GM23338 (cell line): ENCODE data around the gene PXDN. TPM values are rescaled to one million over a fixed set of nuclear protein-coding genes. Genes with fewer than 3 reads are reported as not detected.

Experiments used
- ATAC-seq: fragments of 200-7000 bp; cut with Tn5 transposase; 3 replicates; pipeline ENCODE4 v1.9.1; 2020
- DNase-seq: peaks from one replicate; pipeline ENCODE4 v3.0.0-alpha.2; 2015; ENCODE audit warnings: low spot score
- H2AFZ ChIP-seq: fragments of 200-600 bp; sonication (generic); 2 replicates; pipeline ENCODE4 v1.8.0; 2016; ENCODE audit warnings: antibody characterized with exemption, mild to moderate bottlenecking, moderate library complexity
- H3F3A ChIP-seq: fragments of 200-600 bp; sonication (generic); replicated peaks from 2 replicates; pipeline ENCODE4 v1.8.0; 2017; ENCODE audit warnings: antibody characterized with exemption, mixed run types, low read depth
- H3K27ac ChIP-seq: fragments of 200-600 bp; sonication (generic); 2 replicates; pipeline ENCODE4 v1.6.1; 2016; ENCODE audit warnings: low read depth
- H3K27me3 ChIP-seq: fragments of 200-600 bp; sonication (generic); 2 replicates; pipeline ENCODE4 v1.8.0; 2016; ENCODE audit warnings: mild to moderate bottlenecking, mixed run types, moderate library complexity; ENCODE audit not compliant: insufficient read depth
- H3K36me3 ChIP-seq: fragments of 200-600 bp; sonication (generic); 2 replicates; pipeline ENCODE4 v1.8.0; 2016; ENCODE audit warnings: mild to moderate bottlenecking; ENCODE audit not compliant: insufficient read depth
- H3K4me1 ChIP-seq: fragments of 200-600 bp; sonication (generic); 2 replicates; pipeline ENCODE4 v1.8.0; 2016; ENCODE audit warnings: mild to moderate bottlenecking, moderate library complexity; ENCODE audit not compliant: insufficient read depth
- H3K4me2 ChIP-seq: fragments of 200-600 bp; sonication (generic); 2 replicates; pipeline ENCODE4 v1.7.1; 2017; ENCODE audit warnings: mixed run types
- H3K4me3 ChIP-seq: fragments of 200-600 bp; sonication (generic); 2 replicates; pipeline ENCODE4 v1.6.1; 2016; ENCODE audit warnings: mixed run types
- H3K79me2 ChIP-seq: fragments of 200-600 bp; sonication (generic); replicated peaks from 2 replicates; pipeline ENCODE4 v1.8.0; 2017; ENCODE audit warnings: mild to moderate bottlenecking; ENCODE audit not compliant: insufficient read depth
- H3K9me2 ChIP-seq: fragments of 200-600 bp; sonication (generic); 2 replicates; pipeline ENCODE4 v1.8.0; 2017; ENCODE audit not compliant: insufficient read depth
- H4K20me1 ChIP-seq: fragments of 200-600 bp; sonication (generic); replicated peaks from 2 replicates; pipeline ENCODE4 v1.8.0; 2017; ENCODE audit warnings: mild to moderate bottlenecking; ENCODE audit not compliant: insufficient read depth
- H3K27ac Mint-ChIP-seq: 2 replicates; pipeline ENCODE4 v1.8.0; 2020; ENCODE audit warnings: inconsistent platforms, mild to moderate bottlenecking, moderate library complexity, mixed read lengths
- H3K27me3 Mint-ChIP-seq: 3 replicates; pipeline ENCODE4 v1.8.0; 2022; ENCODE audit warnings: low read depth, mild to moderate bottlenecking, moderate library complexity, mixed read lengths, inconsistent platforms; ENCODE audit not compliant: insufficient read depth, poor library complexity
- H3K36me3 Mint-ChIP-seq: 3 replicates; pipeline ENCODE4 v1.8.0; 2021; ENCODE audit warnings: low read depth, mild to moderate bottlenecking, inconsistent platforms, moderate library complexity, mixed read lengths
- H3K4me1 Mint-ChIP-seq: 3 replicates; pipeline ENCODE4 v1.8.0; 2020; ENCODE audit warnings: mild to moderate bottlenecking, inconsistent platforms, mixed read lengths
- H3K4me3 Mint-ChIP-seq: 3 replicates; pipeline ENCODE4 v1.8.0; 2021; ENCODE audit warnings: moderate library complexity, mild to moderate bottlenecking, inconsistent platforms, mixed read lengths
- H3K9me3 Mint-ChIP-seq: 3 replicates; pipeline ENCODE4 v1.8.0; 2020; ENCODE audit warnings: moderate library complexity, mild to moderate bottlenecking, inconsistent platforms, mixed read lengths
- CREB1 ChIP-seq: fragments of 250-450 bp; sonication (Bioruptor Pico); IDR thresholded peaks from 2 replicates; pipeline ENCODE4 v1.5.0; 2020; ENCODE audit warnings: low read depth, mild to moderate bottlenecking, moderate library complexity
- EZH2 ChIP-seq: fragments of 200-600 bp; sonication (generic); IDR thresholded peaks from one replicate; pipeline ENCODE4 v1.8.0; 2017; ENCODE audit warnings: antibody characterized with exemption, mild to moderate bottlenecking, low read depth; ENCODE audit not compliant: unreplicated experiment
- EZH2phosphoT487 ChIP-seq: fragments of 200-600 bp; sonication (generic); IDR thresholded peaks from one replicate; pipeline ENCODE4 v1.8.1; 2018; ENCODE audit warnings: antibody characterized with exemption; ENCODE audit not compliant: unreplicated experiment
- JUNB ChIP-seq: IDR thresholded peaks from one replicate; pipeline ENCODE4 v1.6.1; 2016; ENCODE audit warnings: antibody characterized with exemption; ENCODE audit not compliant: unreplicated experiment
- NANOG ChIP-seq: IDR thresholded peaks from 2 replicates; pipeline ENCODE4 v1.6.1; 2016; ENCODE audit warnings: antibody characterized with exemption, borderline replicate concordance
- POLR2AphosphoS5 ChIP-seq: IDR thresholded peaks from 2 replicates; pipeline ENCODE4 v1.6.1; 2016; ENCODE audit warnings: antibody characterized with exemption, low read depth
- STAT1 ChIP-seq: IDR thresholded peaks from one replicate; pipeline ENCODE4 v1.6.1; 2016; ENCODE audit warnings: antibody characterized with exemption; ENCODE audit not compliant: unreplicated experiment
- ZNF114 ChIP-seq: fragments of 250-450 bp; sonication (Bioruptor Pico); IDR thresholded peaks from 2 replicates; pipeline ENCODE4 v1.5.0; 2020; ENCODE audit warnings: mild to moderate bottlenecking, moderate library complexity
- ZNF331 ChIP-seq: fragments of 250-450 bp; sonication (Bioruptor Pico); IDR thresholded peaks from 2 replicates; pipeline ENCODE4 v1.5.0; 2020; ENCODE audit warnings: low read depth, mild to moderate bottlenecking, moderate library complexity
- polyA plus RNA-seq: library from polyadenylated mRNA; unstranded; fragments of >200 nt; fragmentation: Nextera tagmentation; extraction: Ambion mirVana; gene quantifications from 2 replicates; pipeline ENCODE4 v1.2.1, GENCODE V29; 2016
- total RNA-seq: library from RNA; depleted of rRNA; stranded (reverse); fragments of >200 nt; shearing (Covaris generic); gene quantifications from 2 replicates; pipeline ENCODE4 v1.2.3, GENCODE V29; 2014
- TF ChIP-seq, protein P1 (sequence below): IDR thresholded peaks from 2 replicates; pipeline ENCODE4 v1.6.1; 2016; ENCODE audit warnings: antibody characterized with exemption
- TF ChIP-seq, protein P2 (sequence below): IDR thresholded peaks from one replicate; pipeline ENCODE4 v1.6.1; 2018; ENCODE audit warnings: antibody characterized with exemption; ENCODE audit not compliant: unreplicated experiment
- TF ChIP-seq, protein P3 (sequence below): fragments of 250-450 bp; sonication (Bioruptor Pico); IDR thresholded peaks from 2 replicates; pipeline ENCODE4 v1.5.0; 2020; ENCODE audit warnings: mild to moderate bottlenecking, moderate library complexity
- TF ChIP-seq, protein P4 (sequence below), 2 experiments: fragments of 200-600 bp in 1 of 2; sonication (generic) in 1 of 2; conservative IDR thresholded peaks; 2 replicates each; pipeline versions ENCODE4 v1.5.1 to v1.6.1; 2016 to 2017; ENCODE audit warnings: antibody characterized with exemption in 2 of 2, low read depth in 2 of 2, mild to moderate bottlenecking in 2 of 2, moderate library complexity in 1 of 2

PXDN gene
- total and polyA plus RNA-seq, 2 experiments from 2014 or later: 42.2 to 225 TPM

DNA sequence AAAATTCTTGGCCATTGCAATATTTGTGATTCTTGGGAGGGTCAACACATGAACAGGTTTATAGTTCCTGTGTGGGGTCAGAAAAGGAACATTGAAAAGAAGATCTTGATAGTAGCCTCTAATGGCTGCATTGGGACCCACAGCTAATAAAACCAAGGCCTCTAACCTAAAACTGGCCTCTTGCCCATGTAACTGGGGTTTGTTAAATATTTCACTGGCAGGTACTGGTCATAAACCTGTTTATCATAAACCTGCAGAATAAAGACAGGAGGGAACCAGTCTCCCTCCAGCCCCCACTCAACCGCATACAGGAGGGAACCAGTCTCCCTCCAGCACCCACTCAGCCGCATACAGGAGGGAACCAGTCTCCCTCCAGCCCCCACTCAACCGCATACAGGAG is 125.3 kb downstream of the PXDN start:
- ATAC-seq (no peak), DNase-seq (no peak)
- Histone ChIP-seq H3K79me2 (0 out of 2 replicates have a peak, but pooled peaks cover 10% of the 10 kb centered on the region), H4K20me1 (no peaks in the 10 kb centered on the region), H3K4me3 (no peak overlapping the region), H3K27ac (no peak overlapping the region), H3K4me2 (no peak overlapping the region), H3K9me2 (0 out of 2 replicates have a peak, but pooled peaks cover 2% of the 10 kb centered on the region), H2AFZ (no peak overlapping the region), H3F3A (no peaks in the 10 kb centered on the region), H3K27me3 (no peaks in the 10 kb centered on the region), H3K4me1 (peaks cover 23% of the 10 kb centered on the region), H3K36me3 (peaks cover 8% of the 10 kb centered on the region; the same call in 1 of the 2 replicates)
- H3K36me3 Mint-ChIP-seq: peaks cover 51% of the 10 kb centered on the region
- H3K27ac Mint-ChIP-seq: no peak overlapping the region
- H3K4me1 Mint-ChIP-seq: peaks cover 50% of the 10 kb centered on the region
- peaks cover 17% of the 10 kb centered on the region for H3K9me3 Mint-ChIP-seq
- TF ChIP-seq EZH2phosphoT487: no peak
- no peak for TF ChIP-seq POLR2AphosphoS5
- TF ChIP-seq ZNF331 (CRISPR knock-in tag): no peak
- TF ChIP-seq NANOG: no peak
- TF ChIP-seq, protein P1, sequence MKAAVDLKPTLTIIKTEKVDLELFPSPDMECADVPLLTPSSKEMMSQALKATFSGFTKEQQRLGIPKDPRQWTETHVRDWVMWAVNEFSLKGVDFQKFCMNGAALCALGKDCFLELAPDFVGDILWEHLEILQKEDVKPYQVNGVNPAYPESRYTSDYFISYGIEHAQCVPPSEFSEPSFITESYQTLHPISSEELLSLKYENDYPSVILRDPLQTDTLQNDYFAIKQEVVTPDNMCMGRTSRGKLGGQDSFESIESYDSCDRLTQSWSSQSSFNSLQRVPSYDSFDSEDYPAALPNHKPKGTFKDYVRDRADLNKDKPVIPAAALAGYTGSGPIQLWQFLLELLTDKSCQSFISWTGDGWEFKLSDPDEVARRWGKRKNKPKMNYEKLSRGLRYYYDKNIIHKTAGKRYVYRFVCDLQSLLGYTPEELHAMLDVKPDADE: no peak
- TF ChIP-seq, protein P2, sequence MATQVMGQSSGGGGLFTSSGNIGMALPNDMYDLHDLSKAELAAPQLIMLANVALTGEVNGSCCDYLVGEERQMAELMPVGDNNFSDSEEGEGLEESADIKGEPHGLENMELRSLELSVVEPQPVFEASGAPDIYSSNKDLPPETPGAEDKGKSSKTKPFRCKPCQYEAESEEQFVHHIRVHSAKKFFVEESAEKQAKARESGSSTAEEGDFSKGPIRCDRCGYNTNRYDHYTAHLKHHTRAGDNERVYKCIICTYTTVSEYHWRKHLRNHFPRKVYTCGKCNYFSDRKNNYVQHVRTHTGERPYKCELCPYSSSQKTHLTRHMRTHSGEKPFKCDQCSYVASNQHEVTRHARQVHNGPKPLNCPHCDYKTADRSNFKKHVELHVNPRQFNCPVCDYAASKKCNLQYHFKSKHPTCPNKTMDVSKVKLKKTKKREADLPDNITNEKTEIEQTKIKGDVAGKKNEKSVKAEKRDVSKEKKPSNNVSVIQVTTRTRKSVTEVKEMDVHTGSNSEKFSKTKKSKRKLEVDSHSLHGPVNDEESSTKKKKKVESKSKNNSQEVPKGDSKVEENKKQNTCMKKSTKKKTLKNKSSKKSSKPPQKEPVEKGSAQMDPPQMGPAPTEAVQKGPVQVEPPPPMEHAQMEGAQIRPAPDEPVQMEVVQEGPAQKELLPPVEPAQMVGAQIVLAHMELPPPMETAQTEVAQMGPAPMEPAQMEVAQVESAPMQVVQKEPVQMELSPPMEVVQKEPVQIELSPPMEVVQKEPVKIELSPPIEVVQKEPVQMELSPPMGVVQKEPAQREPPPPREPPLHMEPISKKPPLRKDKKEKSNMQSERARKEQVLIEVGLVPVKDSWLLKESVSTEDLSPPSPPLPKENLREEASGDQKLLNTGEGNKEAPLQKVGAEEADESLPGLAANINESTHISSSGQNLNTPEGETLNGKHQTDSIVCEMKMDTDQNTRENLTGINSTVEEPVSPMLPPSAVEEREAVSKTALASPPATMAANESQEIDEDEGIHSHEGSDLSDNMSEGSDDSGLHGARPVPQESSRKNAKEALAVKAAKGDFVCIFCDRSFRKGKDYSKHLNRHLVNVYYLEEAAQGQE: no peak
- TF ChIP-seq JUNB: no peak
- TF ChIP-seq EZH2: no peak
- TF ChIP-seq ZNF114 (CRISPR knock-in tag): no peak
- no peak for TF ChIP-seq CREB1
- TF ChIP-seq, protein P3, sequence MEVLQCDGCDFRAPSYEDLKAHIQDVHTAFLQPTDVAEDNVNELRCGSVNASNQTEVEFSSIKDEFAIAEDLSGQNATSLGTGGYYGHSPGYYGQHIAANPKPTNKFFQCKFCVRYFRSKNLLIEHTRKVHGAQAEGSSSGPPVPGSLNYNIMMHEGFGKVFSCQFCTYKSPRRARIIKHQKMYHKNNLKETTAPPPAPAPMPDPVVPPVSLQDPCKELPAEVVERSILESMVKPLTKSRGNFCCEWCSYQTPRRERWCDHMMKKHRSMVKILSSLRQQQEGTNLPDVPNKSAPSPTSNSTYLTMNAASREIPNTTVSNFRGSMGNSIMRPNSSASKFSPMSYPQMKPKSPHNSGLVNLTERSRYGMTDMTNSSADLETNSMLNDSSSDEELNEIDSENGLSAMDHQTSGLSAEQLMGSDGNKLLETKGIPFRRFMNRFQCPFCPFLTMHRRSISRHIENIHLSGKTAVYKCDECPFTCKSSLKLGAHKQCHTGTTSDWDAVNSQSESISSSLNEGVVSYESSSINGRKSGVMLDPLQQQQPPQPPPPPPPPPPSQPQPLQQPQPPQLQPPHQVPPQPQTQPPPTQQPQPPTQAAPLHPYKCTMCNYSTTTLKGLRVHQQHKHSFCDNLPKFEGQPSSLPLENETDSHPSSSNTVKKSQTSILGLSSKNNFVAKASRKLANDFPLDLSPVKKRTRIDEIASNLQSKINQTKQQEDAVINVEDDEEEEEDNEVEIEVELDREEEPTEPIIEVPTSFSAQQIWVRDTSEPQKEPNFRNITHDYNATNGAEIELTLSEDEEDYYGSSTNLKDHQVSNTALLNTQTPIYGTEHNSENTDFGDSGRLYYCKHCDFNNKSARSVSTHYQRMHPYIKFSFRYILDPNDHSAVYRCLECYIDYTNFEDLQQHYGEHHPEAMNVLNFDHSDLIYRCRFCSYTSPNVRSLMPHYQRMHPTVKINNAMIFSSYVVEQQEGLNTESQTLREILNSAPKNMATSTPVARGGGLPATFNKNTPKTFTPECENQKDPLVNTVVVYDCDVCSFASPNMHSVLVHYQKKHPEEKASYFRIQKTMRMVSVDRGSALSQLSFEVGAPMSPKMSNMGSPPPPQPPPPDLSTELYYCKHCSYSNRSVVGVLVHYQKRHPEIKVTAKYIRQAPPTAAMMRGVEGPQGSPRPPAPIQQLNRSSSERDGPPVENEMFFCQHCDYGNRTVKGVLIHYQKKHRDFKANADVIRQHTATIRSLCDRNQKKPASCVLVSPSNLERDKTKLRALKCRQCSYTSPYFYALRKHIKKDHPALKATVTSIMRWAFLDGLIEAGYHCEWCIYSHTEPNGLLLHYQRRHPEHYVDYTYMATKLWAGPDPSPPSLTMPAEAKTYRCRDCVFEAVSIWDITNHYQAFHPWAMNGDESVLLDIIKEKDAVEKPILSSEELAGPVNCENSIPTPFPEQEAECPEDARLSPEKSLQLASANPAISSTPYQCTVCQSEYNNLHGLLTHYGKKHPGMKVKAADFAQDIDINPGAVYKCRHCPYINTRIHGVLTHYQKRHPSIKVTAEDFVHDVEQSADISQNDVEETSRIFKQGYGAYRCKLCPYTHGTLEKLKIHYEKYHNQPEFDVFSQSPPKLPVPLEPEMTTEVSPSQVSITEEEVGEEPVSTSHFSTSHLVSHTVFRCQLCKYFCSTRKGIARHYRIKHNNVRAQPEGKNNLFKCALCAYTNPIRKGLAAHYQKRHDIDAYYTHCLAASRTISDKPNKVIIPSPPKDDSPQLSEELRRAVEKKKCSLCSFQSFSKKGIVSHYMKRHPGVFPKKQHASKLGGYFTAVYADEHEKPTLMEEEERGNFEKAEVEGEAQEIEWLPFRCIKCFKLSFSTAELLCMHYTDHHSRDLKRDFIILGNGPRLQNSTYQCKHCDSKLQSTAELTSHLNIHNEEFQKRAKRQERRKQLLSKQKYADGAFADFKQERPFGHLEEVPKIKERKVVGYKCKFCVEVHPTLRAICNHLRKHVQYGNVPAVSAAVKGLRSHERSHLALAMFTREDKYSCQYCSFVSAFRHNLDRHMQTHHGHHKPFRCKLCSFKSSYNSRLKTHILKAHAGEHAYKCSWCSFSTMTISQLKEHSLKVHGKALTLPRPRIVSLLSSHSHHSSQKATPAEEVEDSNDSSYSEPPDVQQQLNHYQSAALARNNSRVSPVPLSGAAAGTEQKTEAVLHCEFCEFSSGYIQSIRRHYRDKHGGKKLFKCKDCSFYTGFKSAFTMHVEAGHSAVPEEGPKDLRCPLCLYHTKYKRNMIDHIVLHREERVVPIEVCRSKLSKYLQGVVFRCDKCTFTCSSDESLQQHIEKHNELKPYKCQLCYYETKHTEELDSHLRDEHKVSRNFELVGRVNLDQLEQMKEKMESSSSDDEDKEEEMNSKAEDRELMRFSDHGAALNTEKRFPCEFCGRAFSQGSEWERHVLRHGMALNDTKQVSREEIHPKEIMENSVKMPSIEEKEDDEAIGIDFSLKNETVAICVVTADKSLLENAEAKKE (CRISPR knock-in tag): no peak
- TF ChIP-seq STAT1: no peak
- TF ChIP-seq, protein P4, sequence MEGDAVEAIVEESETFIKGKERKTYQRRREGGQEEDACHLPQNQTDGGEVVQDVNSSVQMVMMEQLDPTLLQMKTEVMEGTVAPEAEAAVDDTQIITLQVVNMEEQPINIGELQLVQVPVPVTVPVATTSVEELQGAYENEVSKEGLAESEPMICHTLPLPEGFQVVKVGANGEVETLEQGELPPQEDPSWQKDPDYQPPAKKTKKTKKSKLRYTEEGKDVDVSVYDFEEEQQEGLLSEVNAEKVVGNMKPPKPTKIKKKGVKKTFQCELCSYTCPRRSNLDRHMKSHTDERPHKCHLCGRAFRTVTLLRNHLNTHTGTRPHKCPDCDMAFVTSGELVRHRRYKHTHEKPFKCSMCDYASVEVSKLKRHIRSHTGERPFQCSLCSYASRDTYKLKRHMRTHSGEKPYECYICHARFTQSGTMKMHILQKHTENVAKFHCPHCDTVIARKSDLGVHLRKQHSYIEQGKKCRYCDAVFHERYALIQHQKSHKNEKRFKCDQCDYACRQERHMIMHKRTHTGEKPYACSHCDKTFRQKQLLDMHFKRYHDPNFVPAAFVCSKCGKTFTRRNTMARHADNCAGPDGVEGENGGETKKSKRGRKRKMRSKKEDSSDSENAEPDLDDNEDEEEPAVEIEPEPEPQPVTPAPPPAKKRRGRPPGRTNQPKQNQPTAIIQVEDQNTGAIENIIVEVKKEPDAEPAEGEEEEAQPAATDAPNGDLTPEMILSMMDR (conservative IDR thresholded peaks at IDR 0.05; ENCODE audit: low read depth in 2 of 2): no peak
- no peak overlapping the region for H3K4me3 Mint-ChIP-seq
- H3K27me3 Mint-ChIP-seq: peaks cover 2% of the 10 kb centered on the region
